HG03045 (cell line): Measurements from ENCODE around the gene ZNF580.

Experiments
- ATAC-seq: cut with Tn5 transposase; IDR thresholded peaks from one replicate; pipeline ENCODE4 v1.9.1; 2021; ENCODE audit warnings: mild to moderate bottlenecking, moderate library complexity; ENCODE audit not compliant: unreplicated experiment

Gene ZNF580

GRCh38 chr19:55656988-55657747 is 16.4 kb downstream of the ZNF580 start:
- no peak for ATAC-seq

DNA sequence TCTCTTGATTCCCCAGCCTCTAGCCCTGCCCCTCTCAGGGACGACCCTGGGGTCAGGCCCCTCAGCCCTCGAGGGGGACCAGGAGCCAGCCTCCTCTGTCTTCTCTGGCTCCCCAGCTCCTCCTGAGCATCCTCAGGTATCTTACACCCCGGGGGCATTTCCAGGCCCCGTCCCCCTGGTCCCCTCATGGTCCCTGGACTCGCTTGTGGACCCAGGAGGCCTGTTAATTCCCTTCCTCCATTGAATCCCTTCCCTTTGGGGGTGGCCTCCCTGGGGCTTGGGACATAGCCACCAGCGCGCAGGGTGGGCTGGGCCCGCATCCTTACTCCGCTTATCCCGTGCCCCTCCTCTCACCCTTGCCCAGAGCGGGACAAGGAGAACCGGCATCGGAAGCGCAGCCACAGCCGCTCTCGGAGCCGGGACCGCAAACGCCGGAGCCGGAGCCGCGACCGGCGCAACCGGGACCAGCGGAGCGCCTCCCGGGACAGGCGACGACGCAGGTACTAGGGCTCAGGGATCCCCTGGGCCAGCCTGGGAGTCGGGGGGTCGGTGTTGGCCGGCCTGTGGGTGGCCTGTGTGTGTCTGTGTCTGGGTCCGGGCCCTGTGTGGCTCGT is 18.2 kb downstream of the ZNF580 start:
- ATAC-seq, result no peak

- ATAC-seq, result no peak
Measured at GRCh38 chr19:55659822-55660221, 19.0 kb downstream of the ZNF580 start.

DNA sequence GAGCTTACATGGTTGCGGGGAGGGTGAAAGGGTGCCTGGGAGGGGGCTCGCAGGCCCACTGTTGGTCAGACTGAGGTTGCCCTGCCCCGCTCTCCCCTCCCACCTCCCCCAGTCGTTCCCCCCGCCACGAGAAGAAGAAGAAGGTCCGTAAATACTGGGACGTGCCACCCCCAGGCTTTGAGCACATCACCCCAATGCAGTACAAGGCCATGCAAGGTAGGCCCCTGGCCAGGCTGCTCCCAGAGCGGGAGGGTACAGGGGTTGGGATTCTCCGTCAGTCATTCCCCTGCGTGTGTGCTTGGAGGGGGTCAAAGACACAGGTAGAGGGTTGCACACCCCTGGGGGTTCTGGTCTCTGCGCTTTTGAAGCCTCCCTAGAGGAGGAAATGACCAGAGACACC is 19.6 kb downstream of the ZNF580 start:
- no peak for ATAC-seq

- ATAC-seq, result no peak
Measured at GRCh38 chr19:55660991-55661390, 20.2 kb downstream of the ZNF580 start.

DNA sequence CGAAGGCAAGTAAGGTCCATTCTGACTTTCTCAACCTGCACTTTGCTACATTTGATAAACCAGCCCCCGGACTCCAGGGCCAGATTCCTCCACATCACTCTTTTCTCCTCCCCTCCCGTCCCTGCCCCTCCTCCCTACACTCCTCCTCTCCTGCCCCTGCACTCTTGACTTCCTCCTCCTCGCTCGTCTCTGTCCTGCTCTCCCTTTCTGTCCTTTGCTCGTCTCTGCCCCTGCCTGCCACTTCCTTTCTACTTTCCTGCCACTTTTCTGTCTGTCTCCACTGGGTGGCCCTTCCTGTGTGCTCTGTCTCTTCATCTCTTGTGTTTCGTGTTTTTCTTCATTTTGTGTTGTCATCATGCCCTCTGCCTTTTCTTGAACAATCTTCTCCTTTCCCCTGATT is 21.0 kb downstream of the ZNF580 start:
- ATAC-seq, result no peak

- ATAC-seq, result no peak
Measured at GRCh38 chr19:55663846-55664536, 23.2 kb downstream of the ZNF580 start.

DNA sequence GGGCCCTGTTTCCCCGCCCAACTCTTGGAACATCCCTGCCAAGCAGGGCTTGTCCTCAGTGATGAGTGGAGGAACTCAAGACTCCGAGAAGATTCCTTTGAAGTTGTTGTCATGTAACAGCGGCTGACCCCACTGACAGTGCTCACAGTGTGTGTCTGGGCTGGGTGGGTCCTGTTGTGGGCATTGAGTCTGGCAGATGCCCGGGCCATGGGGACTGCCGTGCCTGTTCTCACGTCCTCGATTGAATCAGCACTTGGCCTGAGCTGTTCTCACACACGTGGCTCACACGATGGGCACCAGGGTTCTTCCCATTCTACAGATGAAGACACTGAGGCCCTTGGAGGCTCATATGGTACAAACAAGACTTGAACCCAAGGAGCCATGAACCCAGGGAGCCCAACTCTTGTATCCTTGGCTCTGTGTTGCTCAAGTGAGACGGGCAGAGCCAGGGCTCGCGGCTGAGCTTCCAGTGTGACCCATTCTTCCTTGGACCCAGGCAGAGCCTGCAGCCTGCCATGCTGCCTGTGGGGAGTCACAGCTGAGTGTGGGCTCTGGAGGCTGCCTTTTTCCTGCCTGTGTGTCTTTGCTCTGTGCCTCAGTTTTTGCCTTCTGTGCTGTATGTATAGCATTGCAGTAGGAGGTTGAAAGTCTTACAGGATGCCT is 25.7 kb downstream of the ZNF580 start:
- ATAC-seq, result no peak

- ATAC-seq, result no peak
Measured at GRCh38 chr19:55667006-55667381, 26.2 kb downstream of the ZNF580 start.

GRCh38 chr19:55667511-55667910 is 26.7 kb downstream of the ZNF580 start:
- ATAC-seq, result no peak

GRCh38 chr19:55667958-55668357 is 27.2 kb downstream of the ZNF580 start:
- no peak for ATAC-seq

- no peak for ATAC-seq
Measured at GRCh38 chr19:55668603-55669348, 28.0 kb downstream of the ZNF580 start.

GRCh38 chr19:55669418-55670279 is 28.8 kb downstream of the ZNF580 start:
- no peak for ATAC-seq

DNA sequence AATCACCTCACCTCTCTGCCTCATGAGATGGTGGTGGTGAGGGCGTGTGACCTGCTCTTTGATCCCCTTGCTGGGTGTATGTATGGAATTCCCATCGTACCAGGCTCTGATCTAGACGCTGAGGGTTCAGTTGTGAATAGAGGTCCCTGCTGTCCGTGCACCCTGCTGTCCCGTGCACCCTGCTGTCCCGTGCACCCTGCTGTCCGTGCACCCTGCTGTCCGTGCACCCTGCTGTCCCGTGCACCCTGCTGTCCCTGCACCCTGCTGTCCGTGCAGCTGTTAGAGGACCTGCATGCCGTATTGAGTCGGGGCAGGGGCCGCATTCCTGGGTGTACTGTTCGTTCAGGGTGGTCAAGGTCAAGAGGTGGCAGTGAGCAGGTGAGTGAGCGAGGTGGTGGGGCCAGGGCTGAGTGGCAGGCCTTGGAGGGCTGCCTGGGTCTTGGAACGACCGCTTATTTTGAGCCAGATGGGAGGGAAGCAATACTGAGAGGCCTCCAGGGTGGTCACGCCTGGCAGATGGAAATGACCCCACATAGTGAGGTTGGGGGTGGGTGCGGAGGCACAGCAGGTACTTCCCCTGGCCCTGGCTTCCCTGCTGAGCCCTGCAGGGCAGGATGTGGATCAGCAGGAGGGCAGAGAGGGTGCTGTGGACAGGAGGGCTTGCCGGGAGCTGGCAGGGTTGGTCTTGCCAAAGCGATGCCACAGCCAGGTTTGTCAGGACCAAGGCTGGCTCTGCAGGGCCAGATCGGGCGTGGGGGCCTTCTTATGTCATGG is 29.7 kb downstream of the ZNF580 start:
- no peak for ATAC-seq

GRCh38 chr19:55671054-55671378 is 30.2 kb downstream of the ZNF580 start:
- ATAC-seq, result no peak

DNA sequence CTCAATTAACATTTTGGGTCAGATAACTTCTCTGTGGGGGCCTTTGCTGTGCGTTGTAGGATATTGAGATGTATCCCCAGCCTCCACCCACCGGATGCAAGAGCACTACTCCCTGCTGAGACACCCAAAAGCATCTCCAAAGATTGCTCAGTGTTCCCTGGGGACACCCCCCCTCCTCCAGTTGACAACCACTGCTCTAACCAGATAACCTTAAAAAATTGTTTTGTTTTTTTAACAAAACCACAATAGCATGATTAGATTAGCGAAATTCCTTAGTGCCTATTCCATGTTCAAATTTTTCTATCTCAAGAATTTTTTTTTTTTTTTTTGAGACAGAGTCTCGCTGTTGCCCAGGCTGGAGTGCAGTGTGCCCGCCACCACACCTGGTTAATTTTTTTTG is 31.6 kb downstream of the ZNF580 start:
- ATAC-seq, result no peak

DNA sequence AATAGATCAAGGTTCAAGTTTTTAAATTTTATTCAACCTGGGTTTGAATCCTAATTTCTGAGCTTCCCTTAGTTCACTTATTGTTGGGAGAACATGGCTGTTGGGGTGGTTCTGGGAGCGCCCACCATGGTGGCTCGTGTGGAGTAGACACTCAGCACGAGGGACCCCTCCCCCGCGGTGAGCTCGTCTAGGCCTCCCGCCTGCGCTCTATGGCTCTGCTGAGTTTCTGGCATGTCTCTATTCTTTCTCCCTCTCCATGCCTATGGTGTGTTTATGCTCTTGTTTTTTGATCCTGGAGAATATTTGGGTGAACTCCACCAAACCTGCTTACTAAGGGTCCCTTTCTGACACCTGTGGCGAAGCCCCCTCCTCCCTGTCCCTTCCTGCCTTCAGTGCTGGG is 32.7 kb downstream of the ZNF580 start:
- ATAC-seq, result no peak

GRCh38 chr19:55673889-55674288 is 33.1 kb downstream of the ZNF580 start:
- ATAC-seq, result no peak

- no peak for ATAC-seq
Measured at GRCh38 chr19:55674459-55674840, 33.6 kb downstream of the ZNF580 start.
